GM18517 (cell line): ENCODE data around the gene ITPK1.

ENCODE experiments used
- ATAC-seq: cut with Tn5 transposase; IDR thresholded peaks from one replicate; pipeline ENCODE4 v1.9.1; 2021; ENCODE audit warnings: mild to moderate bottlenecking, moderate library complexity; ENCODE audit not compliant: unreplicated experiment

The ITPK1 gene

DNA sequence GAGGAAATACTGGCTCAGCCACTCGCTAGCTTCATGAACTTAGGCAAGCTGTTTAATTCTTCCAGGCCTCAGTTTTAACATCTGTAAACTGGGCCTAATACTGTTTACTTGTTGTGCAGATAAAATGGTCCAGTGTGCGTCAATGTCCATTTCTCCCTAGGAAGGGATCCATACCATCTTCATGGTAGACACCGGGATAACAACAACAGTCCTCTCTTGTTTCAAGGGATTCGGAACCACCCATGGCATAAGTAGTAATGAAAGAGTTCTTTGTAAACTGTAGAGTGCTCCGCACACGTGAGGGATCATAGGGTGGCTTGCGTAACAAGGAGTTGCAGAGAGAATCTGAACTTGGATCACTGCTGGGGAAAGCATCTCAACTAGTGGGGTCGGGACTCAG is 210.1 kb downstream of the ITPK1 start:
- ATAC-seq, result no peak

DNA sequence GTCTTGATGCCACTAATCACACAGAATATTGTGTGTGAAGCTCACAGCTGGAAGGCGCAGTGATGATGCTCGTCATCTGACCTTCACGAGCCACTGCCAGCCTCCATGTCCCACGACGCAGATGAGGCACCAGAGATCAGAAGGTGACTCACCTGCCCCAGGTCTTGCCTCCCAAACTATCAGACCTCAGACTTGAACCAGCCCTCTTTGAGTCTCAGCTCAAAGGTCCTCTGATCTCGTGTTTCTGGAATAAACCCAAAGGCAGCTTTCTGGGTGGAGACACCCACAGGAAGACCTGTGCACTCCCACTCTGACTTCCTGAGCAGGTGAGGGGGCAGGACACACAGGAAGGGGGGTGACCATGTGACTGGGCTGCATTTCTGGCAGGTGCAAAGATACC is 212.4 kb downstream of the ITPK1 start:
- ATAC-seq, result no peak

DNA sequence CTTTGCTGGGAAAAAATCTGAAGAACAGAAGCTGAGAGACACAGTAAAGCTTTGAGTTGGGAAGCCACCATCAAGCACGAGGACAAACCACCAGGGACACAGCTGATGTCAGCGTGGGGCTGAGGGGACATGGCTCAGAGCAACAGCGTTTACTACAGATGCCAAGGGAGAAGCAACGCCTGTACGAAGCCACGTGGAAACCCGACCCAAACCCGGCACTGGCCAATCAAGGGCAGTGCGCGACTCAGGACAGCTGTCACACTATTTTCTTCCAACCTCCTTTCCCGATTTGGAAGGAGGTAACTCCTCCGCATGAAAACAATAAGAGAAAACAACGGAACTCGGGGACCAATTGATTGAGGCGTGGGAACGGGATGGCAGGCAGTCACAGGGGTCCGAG is 213.0 kb downstream of the ITPK1 start:
- no peak for ATAC-seq

DNA sequence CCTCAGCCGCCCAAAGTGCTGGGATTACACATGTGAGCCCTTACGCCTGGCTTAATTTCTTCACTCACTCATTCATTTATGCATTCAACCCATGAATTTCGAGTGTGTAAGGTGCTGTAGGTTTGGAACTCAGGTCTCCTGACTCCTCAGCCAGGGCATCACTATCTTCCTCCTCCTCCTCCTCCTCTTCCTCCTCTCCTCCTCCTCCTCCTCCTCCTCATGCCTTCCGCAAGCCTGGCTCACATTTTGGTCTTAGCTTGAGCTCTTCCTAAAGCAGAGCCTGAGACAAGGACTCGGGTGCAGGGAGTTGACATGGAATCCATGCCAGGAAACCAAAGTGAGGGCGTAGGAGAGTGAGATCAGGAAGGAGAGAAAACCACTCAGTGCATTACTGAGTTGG is 213.5 kb downstream of the ITPK1 start:
- ATAC-seq, result no peak

DNA sequence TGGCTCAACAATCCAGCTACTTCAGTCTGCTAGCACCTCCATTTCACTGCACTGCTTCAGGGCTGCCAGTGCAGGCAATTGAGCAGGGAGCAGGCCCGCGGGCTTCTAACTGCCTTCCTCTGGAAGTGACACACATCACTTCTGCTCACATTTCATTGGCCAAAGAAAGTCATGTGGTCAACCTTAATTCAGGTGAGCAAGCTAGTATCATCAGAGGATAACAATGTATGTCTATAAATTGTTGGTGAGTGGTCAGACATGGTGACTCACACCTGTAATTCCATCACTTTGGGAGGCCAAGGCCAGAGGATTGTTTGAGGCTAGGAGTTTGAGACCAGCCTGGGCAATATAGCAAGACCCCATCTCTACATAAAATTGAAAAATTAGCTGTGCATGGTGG is 215.1 kb downstream of the ITPK1 start:
- ATAC-seq, result no peak

DNA sequence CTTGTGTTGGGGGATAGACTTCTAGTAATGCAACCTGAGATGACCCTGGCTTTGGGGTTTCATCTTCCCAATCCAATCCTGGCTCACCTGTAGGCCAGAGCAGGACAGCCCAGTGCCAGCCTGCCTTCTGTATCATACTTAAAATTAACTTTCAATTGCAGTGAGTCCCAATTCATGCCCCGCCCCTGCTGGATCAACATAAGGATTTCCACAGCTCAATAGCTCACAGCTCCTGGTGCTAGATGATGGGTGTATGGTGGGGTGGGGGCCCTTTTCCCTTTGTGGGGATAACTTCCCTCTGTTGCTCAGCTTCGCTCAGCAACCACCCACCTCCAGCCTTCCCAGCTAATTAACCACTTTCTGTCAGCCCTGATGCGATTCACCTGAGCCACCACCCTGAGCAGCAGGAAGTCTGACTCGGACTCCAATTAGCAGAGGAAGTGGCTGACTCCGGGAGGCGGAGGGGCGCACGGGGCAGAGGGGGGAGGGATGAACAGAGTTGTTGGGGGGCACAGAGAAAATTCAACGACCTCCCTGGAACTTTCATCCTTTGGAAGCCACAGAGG is 217.1 kb downstream of the ITPK1 start:
- ATAC-seq, result no peak

DNA sequence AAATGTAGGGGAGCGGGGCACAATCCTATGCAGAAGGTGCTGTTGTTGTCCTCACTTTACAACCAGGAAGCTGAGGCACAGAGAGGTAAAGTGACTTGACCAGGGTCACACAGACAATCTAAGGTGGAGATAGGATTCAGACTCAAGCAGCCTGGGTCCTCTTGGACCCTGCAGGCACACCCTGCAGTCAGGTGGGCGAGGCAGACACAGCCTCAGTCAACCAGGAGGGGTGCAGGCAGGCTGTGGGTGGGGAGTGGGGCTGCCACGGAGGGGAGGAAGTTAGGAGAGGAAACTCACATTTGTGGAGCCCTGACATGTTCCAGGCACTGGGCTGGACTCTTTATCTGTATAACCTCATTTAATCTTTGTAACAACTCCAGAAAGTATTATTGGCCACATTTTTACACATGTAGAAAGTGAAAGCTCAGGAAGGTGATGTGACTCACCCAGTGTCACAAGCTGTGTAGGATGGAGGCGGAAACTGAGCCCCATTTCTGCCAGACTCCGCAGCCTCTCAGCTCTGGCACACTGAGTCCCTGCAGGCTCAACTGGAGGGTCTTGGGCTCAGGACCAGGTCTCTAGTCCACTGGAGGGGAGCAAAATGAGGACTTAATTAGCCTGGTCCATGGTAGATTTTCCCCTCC is 217.7 kb downstream of the ITPK1 start:
- no peak for ATAC-seq

DNA sequence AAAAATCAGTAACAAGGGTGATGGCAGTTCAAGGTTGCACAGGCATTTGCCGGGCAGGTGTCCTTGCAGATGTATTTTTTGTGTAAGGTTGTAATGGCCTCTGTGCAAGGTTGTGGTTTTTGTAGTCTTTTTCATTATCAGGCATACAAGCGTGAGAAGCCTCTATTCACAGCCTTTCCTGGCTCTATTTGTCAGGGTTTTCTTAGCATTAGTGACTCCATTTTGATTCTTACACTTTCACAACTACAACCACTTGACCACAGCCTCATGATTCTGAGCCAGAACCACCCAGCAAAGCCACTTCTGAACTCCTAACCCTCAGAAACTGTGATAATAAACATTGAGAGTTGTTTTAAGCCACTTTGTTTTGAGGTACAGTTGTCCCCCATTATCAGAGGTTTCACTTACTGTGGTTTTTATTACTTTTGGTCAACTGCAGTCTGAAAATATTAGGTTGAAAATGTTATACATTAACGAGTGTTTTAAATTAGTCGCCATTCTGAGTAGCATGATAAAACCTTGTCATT is 220.3 kb downstream of the ITPK1 start:
- no peak for ATAC-seq

DNA sequence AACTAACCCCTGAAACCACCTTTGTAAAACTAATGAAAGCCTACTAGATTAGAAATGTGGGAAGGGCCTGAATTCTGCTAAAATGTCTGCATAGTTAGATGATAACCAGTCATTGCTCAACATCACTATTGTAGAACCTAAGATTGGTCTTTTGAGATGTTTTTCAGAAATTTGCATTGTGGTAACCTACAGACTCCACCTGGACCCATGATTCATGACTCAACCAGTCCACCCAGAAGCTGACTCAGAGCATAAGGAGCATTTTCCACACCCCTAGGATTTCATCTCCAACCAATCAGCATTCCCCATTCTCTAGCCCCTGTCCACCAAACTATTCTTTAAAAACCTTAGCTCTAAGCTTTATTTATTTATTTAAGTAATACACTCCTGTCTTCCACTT is 223.1 kb downstream of the ITPK1 start:
- no peak for ATAC-seq

DNA sequence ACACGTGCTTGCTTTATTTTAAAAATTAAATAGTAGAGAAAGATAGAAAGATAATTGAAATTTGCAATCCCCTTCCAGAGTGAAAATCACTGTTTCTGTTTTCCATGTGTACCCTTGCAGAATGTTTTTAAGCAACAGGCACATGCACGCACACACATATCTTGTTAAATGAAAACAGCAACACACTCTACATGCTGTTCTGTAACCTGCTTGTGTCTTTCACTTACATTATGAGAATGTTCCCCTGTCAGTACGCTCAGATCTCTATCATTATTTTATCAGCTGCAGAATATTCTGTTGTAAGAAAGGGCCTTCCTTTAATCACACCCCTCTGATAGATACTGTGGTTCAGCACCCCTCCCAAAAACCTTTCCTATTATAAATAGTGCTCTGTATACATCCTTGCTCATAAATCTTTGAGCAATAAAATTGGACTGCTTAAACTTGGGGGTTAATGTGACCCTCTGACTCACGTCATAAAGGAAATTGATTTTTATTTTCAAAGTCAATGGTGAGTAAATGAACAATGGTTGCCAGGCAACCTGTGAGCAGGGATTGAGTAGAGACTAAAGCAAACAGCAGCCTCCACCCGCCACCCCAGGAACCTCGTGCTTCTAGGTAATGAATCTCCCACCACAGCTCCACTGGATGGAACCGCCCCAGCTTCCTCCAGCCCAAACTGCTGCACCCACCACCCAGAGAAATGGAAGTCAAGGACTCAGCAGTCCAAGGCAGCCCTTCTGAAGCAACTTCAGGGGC is 224.7 kb downstream of the ITPK1 start:
- no peak for ATAC-seq

DNA sequence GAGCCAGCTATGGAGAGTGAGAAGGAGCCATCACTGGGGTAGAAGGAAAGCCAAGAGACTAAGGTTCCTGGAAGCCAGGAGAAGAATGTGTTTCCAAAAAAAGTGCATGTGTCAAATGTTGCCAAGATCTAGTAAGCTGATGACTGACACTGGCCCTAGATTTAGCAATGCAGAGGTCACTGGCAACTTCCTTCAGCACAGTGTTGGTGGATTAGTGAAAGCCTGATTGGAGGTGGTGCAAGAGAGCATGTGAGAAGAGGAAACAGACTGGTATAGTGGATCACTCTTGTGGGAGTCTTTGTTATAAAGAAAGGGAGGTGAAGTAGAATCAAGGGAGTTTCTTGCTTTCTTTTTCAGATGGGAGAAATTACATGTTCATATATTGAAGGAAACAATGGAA is 226.8 kb downstream of the ITPK1 start:
- ATAC-seq, result no peak

DNA sequence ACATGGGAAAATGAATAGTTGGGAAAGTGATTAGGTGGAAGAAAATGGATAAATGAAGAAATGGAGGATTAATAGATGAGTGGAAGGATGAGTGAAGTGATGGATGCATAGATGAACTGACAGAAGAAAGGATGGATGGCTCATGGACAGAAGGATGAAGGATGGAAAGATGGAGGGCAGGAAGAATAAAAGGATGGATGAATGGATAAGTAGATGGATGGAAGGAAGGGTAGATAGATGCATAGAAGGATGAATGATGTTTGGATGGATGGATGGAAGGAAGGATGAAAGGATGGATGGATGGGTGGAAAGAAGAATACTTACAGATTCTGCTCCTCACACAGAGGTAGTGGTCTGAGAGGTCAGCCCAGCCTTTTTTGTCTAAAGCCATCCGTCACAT is 228.6 kb downstream of the ITPK1 start:
- ATAC-seq, result no peak
